Germinal center (tissue), 1 donor: ENCODE results near the gene RCAN2.
A peak's percentile ranks its signal among the peaks of the same experiment; 100 is the strongest.
"Not testable (repeated sequence)": the region's sequence is repeated elsewhere in the genome, so short reads cannot be mapped to it uniquely, and the experiment has no call there.

ENCODE experiments used
- DNase-seq: peaks from one replicate; pipeline ENCODE4 v3.0.0; 2012; ENCODE audit warnings: mixed read lengths, low spot score

Gene RCAN2

GRCh38 chr6:46387728-46388127, 103.5 kb downstream of the RCAN2 start:
- not testable (repeated sequence) for DNase-seq

- DNase-seq: no peak
Measured at GRCh38 chr6:46381579-46381978, 109.7 kb downstream of the RCAN2 start.

- no peak for DNase-seq
Measured at GRCh38 chr6:46381057-46381456, 110.2 kb downstream of the RCAN2 start.

- no peak for DNase-seq
Measured at GRCh38 chr6:46380152-46380807, 111.0 kb downstream of the RCAN2 start.

GRCh38 chr6:46378882-46379416, 112.3 kb downstream of the RCAN2 start:
- DNase-seq: no peak

- no peak for DNase-seq
Measured at GRCh38 chr6:46378161-46378881, 112.9 kb downstream of the RCAN2 start.

- DNase-seq: no peak
Measured at GRCh38 chr6:46377209-46377608, 114.0 kb downstream of the RCAN2 start.

GRCh38 chr6:46376562-46377061, 114.6 kb downstream of the RCAN2 start:
- peak; percentile 72 for DNase-seq

- DNase-seq: no peak
Measured at GRCh38 chr6:46370622-46371021, 120.6 kb downstream of the RCAN2 start.

GRCh38 chr6:46368169-46368536, 123.1 kb downstream of the RCAN2 start:
- DNase-seq: no peak

GRCh38 chr6:46367354-46368168, 123.7 kb downstream of the RCAN2 start:
- DNase-seq: no peak

GRCh38 chr6:46366190-46366900, 124.9 kb downstream of the RCAN2 start:
- no peak for DNase-seq

- no peak for DNase-seq
Measured at GRCh38 chr6:46357591-46357990, 133.7 kb downstream of the RCAN2 start.

GRCh38 chr6:46356543-46356942, 134.7 kb downstream of the RCAN2 start:
- DNase-seq: no peak

- no peak for DNase-seq
Measured at GRCh38 chr6:46353528-46353927, 137.7 kb downstream of the RCAN2 start.

GRCh38 chr6:46352541-46353268, 138.5 kb downstream of the RCAN2 start:
- no peak for DNase-seq

- no peak for DNase-seq
Measured at GRCh38 chr6:46350714-46351113, 140.5 kb downstream of the RCAN2 start.

- DNase-seq: no peak
Measured at GRCh38 chr6:46347669-46348068, 143.6 kb downstream of the RCAN2 start.

- DNase-seq: no peak
Measured at GRCh38 chr6:46340246-46340645, 151.0 kb downstream of the RCAN2 start.

- DNase-seq: no peak
Measured at GRCh38 chr6:46338131-46338530, 153.1 kb downstream of the RCAN2 start.

GRCh38 chr6:46334442-46334841, 156.8 kb downstream of the RCAN2 start:
- no peak for DNase-seq
